ENCODE data around the gene NQO1.

Gene NQO1

GRCh38 chr16:69724414-69724873 lies 1.9 kb downstream of the NQO1 start:
- no peak overlapping the region for H3K4me3 Mint-ChIP-seq
- DNase-seq (no peak), ATAC-seq (no peak)
- H3K4me1 Mint-ChIP-seq: peaks cover 27% of the 10 kb centered on the region
- no peak overlapping the region for H3K27ac Mint-ChIP-seq
- H3K27me3 Mint-ChIP-seq: no peaks in the 10 kb centered on the region
- H3K9me3 Mint-ChIP-seq: no peaks in the 10 kb centered on the region
- H3K36me3 Mint-ChIP-seq (ENCODE audit: low read depth): no peaks in the 10 kb centered on the region

GRCh38 chr16:69721441-69721957 lies 4.9 kb downstream of the NQO1 start:
- H3K27me3 Mint-ChIP-seq: no peaks in the 10 kb centered on the region
- no peak overlapping the region for H3K4me3 Mint-ChIP-seq

GRCh38 chr16:69720822-69721430 lies 5.4 kb downstream of the NQO1 start:
- Mint-ChIP-seq H3K36me3 (ENCODE audit: low read depth) (no peaks in the 10 kb centered on the region), H3K9me3 (no peaks in the 10 kb centered on the region), H3K27ac (no peak overlapping the region), H3K4me3 (no peak overlapping the region), H3K4me1 (peaks cover 6% of the 10 kb centered on the region), H3K27me3 (no peaks in the 10 kb centered on the region)
- DNase-seq (no peak), ATAC-seq (no peak)

More at GRCh38 chr16:69721441-69721957, 4.9 kb downstream of the NQO1 start:
- ATAC-seq (no peak), DNase-seq (no peak)
- Mint-ChIP-seq H3K4me1 (peaks cover 11% of the 10 kb centered on the region), H3K27ac (no peak overlapping the region), H3K9me3 (no peaks in the 10 kb centered on the region), H3K36me3 (ENCODE audit: low read depth) (no peaks in the 10 kb centered on the region)

- Mint-ChIP-seq H3K9me3 (no peaks in the 10 kb centered on the region), H3K27ac (no peak overlapping the region), H3K36me3 (ENCODE audit: low read depth) (no peaks in the 10 kb centered on the region), H3K27me3 (no peaks in the 10 kb centered on the region), H3K4me3 (no peak overlapping the region), H3K4me1 (no peaks in the 10 kb centered on the region)
- DNase-seq (no peak), ATAC-seq (no peak)
These were observed 8.1 kb downstream of the NQO1 start for GRCh38 chr16:69718111-69718764.

- Mint-ChIP-seq H3K4me1 (no peaks in the 10 kb centered on the region), H3K4me3 (no peak overlapping the region), H3K27me3 (no peaks in the 10 kb centered on the region), H3K9me3 (no peaks in the 10 kb centered on the region), H3K27ac (no peak overlapping the region), H3K36me3 (ENCODE audit: low read depth) (no peaks in the 10 kb centered on the region)
- ATAC-seq: no peak
- no peak for DNase-seq
These were observed 9.3 kb downstream of the NQO1 start for GRCh38 chr16:69717066-69717465.

- Mint-ChIP-seq H3K9me3 (no peaks in the 10 kb centered on the region), H3K4me1 (no peaks in the 10 kb centered on the region), H3K36me3 (ENCODE audit: low read depth) (no peaks in the 10 kb centered on the region), H3K27ac (no peak overlapping the region), H3K27me3 (no peaks in the 10 kb centered on the region), H3K4me3 (no peak overlapping the region)
- ATAC-seq (no peak), DNase-seq (no peak)
These were observed 13.3 kb downstream of the NQO1 start for GRCh38 chr16:69712914-69713581.

- Mint-ChIP-seq H3K36me3 (ENCODE audit: low read depth) (no peaks in the 10 kb centered on the region), H3K4me1 (no peaks in the 10 kb centered on the region), H3K27me3 (no peaks in the 10 kb centered on the region), H3K9me3 (no peaks in the 10 kb centered on the region), H3K4me3 (no peak overlapping the region), H3K27ac (peak overlapping the region; percentile 49)
- ATAC-seq: no peak
- no peak for DNase-seq
These were observed 14.1 kb downstream of the NQO1 start for GRCh38 chr16:69712277-69712676.

- Mint-ChIP-seq H3K4me1 (no peaks in the 10 kb centered on the region), H3K36me3 (ENCODE audit: low read depth) (no peaks in the 10 kb centered on the region), H3K9me3 (no peaks in the 10 kb centered on the region), H3K27me3 (no peaks in the 10 kb centered on the region), H3K4me3 (no peak overlapping the region), H3K27ac (no peak overlapping the region)
- DNase-seq: no peak
- ATAC-seq: no peak
These were observed 15.1 kb downstream of the NQO1 start for GRCh38 chr16:69711115-69711740.

- Mint-ChIP-seq H3K9me3 (no peaks in the 10 kb centered on the region), H3K36me3 (ENCODE audit: low read depth) (peaks cover 3% of the 10 kb centered on the region), H3K4me3 (no peak overlapping the region), H3K4me1 (no peaks in the 10 kb centered on the region), H3K27me3 (no peaks in the 10 kb centered on the region), H3K27ac (no peak overlapping the region)
- no peak for ATAC-seq
- DNase-seq: no peak
These were observed 16.8 kb downstream of the NQO1 start for GRCh38 chr16:69709456-69710084.

- Mint-ChIP-seq H3K4me1 (no peaks in the 10 kb centered on the region), H3K36me3 (ENCODE audit: low read depth) (peaks cover 6% of the 10 kb centered on the region), H3K27me3 (no peaks in the 10 kb centered on the region), H3K27ac (peak overlapping the region; percentile 47), H3K9me3 (no peaks in the 10 kb centered on the region), H3K4me3 (no peak overlapping the region)
- DNase-seq (no peak), ATAC-seq (no peak)
These were observed 18.3 kb downstream of the NQO1 start for GRCh38 chr16:69707920-69708683.

- H3K27me3 Mint-ChIP-seq: no peaks in the 10 kb centered on the region
- no peaks in the 10 kb centered on the region for H3K4me1 Mint-ChIP-seq
- no peaks in the 10 kb centered on the region for H3K9me3 Mint-ChIP-seq
- H3K36me3 Mint-ChIP-seq (ENCODE audit: low read depth): peaks cover 6% of the 10 kb centered on the region
- no peak overlapping the region for H3K4me3 Mint-ChIP-seq
- H3K27ac Mint-ChIP-seq: no peak overlapping the region
- DNase-seq (no peak), ATAC-seq (no peak)
These were observed 19.4 kb downstream of the NQO1 start for GRCh38 chr16:69706975-69707340.

GRCh38 chr16:69706256-69706974 lies 19.9 kb downstream of the NQO1 start:
- no peak for ATAC-seq
- Mint-ChIP-seq H3K36me3 (ENCODE audit: low read depth) (peaks cover 8% of the 10 kb centered on the region), H3K27me3 (no peaks in the 10 kb centered on the region), H3K4me1 (no peaks in the 10 kb centered on the region), H3K4me3 (no peak overlapping the region), H3K27ac (no peak overlapping the region), H3K9me3 (no peaks in the 10 kb centered on the region)
- DNase-seq: no peak

GRCh38 chr16:69703638-69704037 lies 22.7 kb downstream of the NQO1 start:
- ATAC-seq (no peak), DNase-seq (no peak)
- Mint-ChIP-seq H3K4me3 (no peak overlapping the region), H3K27ac (peak overlapping the region; percentile 20), H3K4me1 (no peaks in the 10 kb centered on the region), H3K36me3 (ENCODE audit: low read depth) (peaks cover 10% of the 10 kb centered on the region), H3K9me3 (no peaks in the 10 kb centered on the region), H3K27me3 (no peaks in the 10 kb centered on the region)
